ENCODE results near the gene PCDH9. TPM values are rescaled to one million over a fixed set of nuclear protein-coding genes. Genes with fewer than 3 reads are reported as not detected.

PCDH9 gene
- total and polyA plus RNA-seq, 2 experiments from 2014 or later, result 0.31 to 0.52 TPM

DNA sequence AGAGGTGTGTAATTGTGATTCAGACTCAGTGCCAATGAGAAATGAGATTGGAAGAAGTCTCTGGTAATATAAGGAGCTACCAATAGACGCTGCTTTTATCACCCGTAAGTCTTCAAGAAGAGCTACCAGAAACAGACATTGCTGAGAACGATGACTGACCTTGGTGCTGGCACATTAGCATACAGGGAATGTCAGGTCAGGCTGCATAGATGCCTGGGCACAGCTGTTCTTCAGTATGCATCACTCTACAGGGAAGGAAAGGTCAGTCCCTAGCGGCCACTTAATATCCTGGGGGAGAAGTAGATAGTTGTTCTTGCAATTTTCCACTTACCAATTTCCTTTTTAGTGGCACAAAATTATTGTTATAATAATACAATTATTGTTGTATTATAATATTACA, 380.4 kb downstream of the PCDH9 start:
- Histone ChIP-seq H3K36me3 (ENCODE audit: insufficient read depth) (no peaks in the 10 kb centered on the region), H3K4me1 (ENCODE audit: insufficient read depth) (no peaks in the 10 kb centered on the region), H3K9me2 (ENCODE audit: insufficient read depth) (no peaks in the 10 kb centered on the region), H3K27ac (ENCODE audit: low read depth) (no peak overlapping the region), H3K4me3 (no peak overlapping the region), H3K4me2 (no peak overlapping the region), H2AFZ (no peak overlapping the region), H3K27me3 (ENCODE audit: insufficient read depth) (no peaks in the 10 kb centered on the region), H3K79me2 (replicated peaks; ENCODE audit: insufficient read depth) (no peaks in the 10 kb centered on the region), H3F3A (replicated peaks; ENCODE audit: low read depth) (no peaks in the 10 kb centered on the region), H4K20me1 (replicated peaks; ENCODE audit: insufficient read depth) (no peaks in the 10 kb centered on the region)
- DNase-seq (ENCODE audit: low spot score), result peak; percentile 50
- peak; percentile 79 for ATAC-seq
- Mint-ChIP-seq H3K9me3 (peaks cover 2% of the 10 kb centered on the region; the same call in 1 of the 3 replicates), H3K4me3 (no peak overlapping the region), H3K27ac (no peak overlapping the region), H3K27me3 (ENCODE audit: insufficient read depth, low read depth, poor library complexity) (no peaks in the 10 kb centered on the region), H3K4me1 (peaks cover 6% of the 10 kb centered on the region; the same call in 2 of the 3 replicates), H3K36me3 (ENCODE audit: low read depth) (no peaks in the 10 kb centered on the region)
- no peak for TF ChIP-seq POLR2AphosphoS5 (IDR thresholded peaks at IDR 0.05; ENCODE audit: low read depth)
- TF ChIP-seq, protein P1, sequence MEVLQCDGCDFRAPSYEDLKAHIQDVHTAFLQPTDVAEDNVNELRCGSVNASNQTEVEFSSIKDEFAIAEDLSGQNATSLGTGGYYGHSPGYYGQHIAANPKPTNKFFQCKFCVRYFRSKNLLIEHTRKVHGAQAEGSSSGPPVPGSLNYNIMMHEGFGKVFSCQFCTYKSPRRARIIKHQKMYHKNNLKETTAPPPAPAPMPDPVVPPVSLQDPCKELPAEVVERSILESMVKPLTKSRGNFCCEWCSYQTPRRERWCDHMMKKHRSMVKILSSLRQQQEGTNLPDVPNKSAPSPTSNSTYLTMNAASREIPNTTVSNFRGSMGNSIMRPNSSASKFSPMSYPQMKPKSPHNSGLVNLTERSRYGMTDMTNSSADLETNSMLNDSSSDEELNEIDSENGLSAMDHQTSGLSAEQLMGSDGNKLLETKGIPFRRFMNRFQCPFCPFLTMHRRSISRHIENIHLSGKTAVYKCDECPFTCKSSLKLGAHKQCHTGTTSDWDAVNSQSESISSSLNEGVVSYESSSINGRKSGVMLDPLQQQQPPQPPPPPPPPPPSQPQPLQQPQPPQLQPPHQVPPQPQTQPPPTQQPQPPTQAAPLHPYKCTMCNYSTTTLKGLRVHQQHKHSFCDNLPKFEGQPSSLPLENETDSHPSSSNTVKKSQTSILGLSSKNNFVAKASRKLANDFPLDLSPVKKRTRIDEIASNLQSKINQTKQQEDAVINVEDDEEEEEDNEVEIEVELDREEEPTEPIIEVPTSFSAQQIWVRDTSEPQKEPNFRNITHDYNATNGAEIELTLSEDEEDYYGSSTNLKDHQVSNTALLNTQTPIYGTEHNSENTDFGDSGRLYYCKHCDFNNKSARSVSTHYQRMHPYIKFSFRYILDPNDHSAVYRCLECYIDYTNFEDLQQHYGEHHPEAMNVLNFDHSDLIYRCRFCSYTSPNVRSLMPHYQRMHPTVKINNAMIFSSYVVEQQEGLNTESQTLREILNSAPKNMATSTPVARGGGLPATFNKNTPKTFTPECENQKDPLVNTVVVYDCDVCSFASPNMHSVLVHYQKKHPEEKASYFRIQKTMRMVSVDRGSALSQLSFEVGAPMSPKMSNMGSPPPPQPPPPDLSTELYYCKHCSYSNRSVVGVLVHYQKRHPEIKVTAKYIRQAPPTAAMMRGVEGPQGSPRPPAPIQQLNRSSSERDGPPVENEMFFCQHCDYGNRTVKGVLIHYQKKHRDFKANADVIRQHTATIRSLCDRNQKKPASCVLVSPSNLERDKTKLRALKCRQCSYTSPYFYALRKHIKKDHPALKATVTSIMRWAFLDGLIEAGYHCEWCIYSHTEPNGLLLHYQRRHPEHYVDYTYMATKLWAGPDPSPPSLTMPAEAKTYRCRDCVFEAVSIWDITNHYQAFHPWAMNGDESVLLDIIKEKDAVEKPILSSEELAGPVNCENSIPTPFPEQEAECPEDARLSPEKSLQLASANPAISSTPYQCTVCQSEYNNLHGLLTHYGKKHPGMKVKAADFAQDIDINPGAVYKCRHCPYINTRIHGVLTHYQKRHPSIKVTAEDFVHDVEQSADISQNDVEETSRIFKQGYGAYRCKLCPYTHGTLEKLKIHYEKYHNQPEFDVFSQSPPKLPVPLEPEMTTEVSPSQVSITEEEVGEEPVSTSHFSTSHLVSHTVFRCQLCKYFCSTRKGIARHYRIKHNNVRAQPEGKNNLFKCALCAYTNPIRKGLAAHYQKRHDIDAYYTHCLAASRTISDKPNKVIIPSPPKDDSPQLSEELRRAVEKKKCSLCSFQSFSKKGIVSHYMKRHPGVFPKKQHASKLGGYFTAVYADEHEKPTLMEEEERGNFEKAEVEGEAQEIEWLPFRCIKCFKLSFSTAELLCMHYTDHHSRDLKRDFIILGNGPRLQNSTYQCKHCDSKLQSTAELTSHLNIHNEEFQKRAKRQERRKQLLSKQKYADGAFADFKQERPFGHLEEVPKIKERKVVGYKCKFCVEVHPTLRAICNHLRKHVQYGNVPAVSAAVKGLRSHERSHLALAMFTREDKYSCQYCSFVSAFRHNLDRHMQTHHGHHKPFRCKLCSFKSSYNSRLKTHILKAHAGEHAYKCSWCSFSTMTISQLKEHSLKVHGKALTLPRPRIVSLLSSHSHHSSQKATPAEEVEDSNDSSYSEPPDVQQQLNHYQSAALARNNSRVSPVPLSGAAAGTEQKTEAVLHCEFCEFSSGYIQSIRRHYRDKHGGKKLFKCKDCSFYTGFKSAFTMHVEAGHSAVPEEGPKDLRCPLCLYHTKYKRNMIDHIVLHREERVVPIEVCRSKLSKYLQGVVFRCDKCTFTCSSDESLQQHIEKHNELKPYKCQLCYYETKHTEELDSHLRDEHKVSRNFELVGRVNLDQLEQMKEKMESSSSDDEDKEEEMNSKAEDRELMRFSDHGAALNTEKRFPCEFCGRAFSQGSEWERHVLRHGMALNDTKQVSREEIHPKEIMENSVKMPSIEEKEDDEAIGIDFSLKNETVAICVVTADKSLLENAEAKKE (CRISPR knock-in tag; IDR thresholded peaks at IDR 0.05), result peak; percentile 7; the same call in 1 of the 2 replicates

DNA sequence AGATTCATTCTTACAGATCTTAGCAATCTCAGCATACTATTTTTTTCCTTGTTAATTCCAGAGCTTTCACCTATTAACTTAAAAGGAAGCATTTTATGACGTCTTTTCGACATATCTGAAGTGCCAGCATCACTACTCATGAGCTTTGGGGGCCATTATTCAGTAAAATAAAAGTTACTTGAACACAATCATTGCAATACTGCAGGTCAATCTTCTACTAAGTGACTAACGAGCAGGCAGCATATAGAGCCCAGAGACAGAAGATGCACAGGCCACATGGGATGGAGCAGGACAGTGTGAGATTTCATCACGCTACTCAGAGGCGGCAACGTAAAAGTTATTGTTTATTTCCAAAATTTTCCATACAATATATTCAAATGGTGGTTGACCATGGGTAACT, 382.6 kb downstream of the PCDH9 start:
- H2AFZ ChIP-seq, result no peak overlapping the region
- peaks cover 2% of the 10 kb centered on the region; the same call in 1 of the 3 replicates for H3K9me3 Mint-ChIP-seq
- ATAC-seq (no peak), DNase-seq (ENCODE audit: low spot score) (no peak)
- no peaks in the 10 kb centered on the region for H3K79me2 ChIP-seq (replicated peaks; ENCODE audit: insufficient read depth)
- H3K4me1 ChIP-seq (ENCODE audit: insufficient read depth), result no peaks in the 10 kb centered on the region
- H3K4me2 ChIP-seq, result no peak overlapping the region
- no peaks in the 10 kb centered on the region for H4K20me1 ChIP-seq (replicated peaks; ENCODE audit: insufficient read depth)
- H3K27me3 Mint-ChIP-seq (ENCODE audit: insufficient read depth, low read depth, poor library complexity), result no peaks in the 10 kb centered on the region
- no peaks in the 10 kb centered on the region for H3K36me3 Mint-ChIP-seq (ENCODE audit: low read depth)
- no peak overlapping the region for H3K27ac Mint-ChIP-seq
- no peaks in the 10 kb centered on the region for H3K27me3 ChIP-seq (ENCODE audit: insufficient read depth)
- H3F3A ChIP-seq (replicated peaks; ENCODE audit: low read depth), result no peaks in the 10 kb centered on the region
- no peaks in the 10 kb centered on the region for H3K9me2 ChIP-seq (ENCODE audit: insufficient read depth)
- peaks cover 4% of the 10 kb centered on the region; the same call in 2 of the 3 replicates for H3K4me1 Mint-ChIP-seq
- H3K4me3 Mint-ChIP-seq, result no peak overlapping the region
- no peak overlapping the region for H3K4me3 ChIP-seq
- H3K36me3 ChIP-seq (ENCODE audit: insufficient read depth), result no peaks in the 10 kb centered on the region
- no peak overlapping the region for H3K27ac ChIP-seq (ENCODE audit: low read depth)
- TF ChIP-seq JUNB (IDR thresholded peaks at IDR 0.05; ENCODE audit: unreplicated experiment), result no peak
- TF ChIP-seq, protein P1 (CRISPR knock-in tag; IDR thresholded peaks at IDR 0.05), result no peak
- TF ChIP-seq, protein P2, sequence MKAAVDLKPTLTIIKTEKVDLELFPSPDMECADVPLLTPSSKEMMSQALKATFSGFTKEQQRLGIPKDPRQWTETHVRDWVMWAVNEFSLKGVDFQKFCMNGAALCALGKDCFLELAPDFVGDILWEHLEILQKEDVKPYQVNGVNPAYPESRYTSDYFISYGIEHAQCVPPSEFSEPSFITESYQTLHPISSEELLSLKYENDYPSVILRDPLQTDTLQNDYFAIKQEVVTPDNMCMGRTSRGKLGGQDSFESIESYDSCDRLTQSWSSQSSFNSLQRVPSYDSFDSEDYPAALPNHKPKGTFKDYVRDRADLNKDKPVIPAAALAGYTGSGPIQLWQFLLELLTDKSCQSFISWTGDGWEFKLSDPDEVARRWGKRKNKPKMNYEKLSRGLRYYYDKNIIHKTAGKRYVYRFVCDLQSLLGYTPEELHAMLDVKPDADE (IDR thresholded peaks at IDR 0.05), result no peak

Measured in GM23338 (cell line).